Measurements from ENCODE around the gene POLD1. TPM values are rescaled to one million over a fixed set of nuclear protein-coding genes. Genes with fewer than 3 reads are reported as not detected.

POLD1 gene
- total and polyA plus RNA-seq, 12 donors: 1.9 to 93.9 (median 17.8) TPM

- no peaks in the 10 kb centered on the region for H3K27me3 ChIP-seq
- peak in 1 of 7 donors; percentile 70 for DNase-seq
- no peak overlapping the region for H3K27ac ChIP-seq
- no peaks in the 10 kb centered on the region for H3K9me3 ChIP-seq (replicated peaks in 1 of 3)
- WGBS, 4 donors: 57 to 66% (median 59%) methylated on average over 7 to 29 of the region's 29 CpGs
- no peaks in the 10 kb centered on the region for H3K36me3 ChIP-seq (replicated peaks in 1 of 2)
- H3K4me1 ChIP-seq (replicated peaks in 1 of 2): no peaks in the 10 kb centered on the region
- no peak overlapping the region for H3K4me3 ChIP-seq
- TF ChIP-seq CTCF (IDR thresholded peaks at IDR 0.05) (no peak), POLR2A (IDR thresholded peaks at IDR 0.05) (no peak)
- intact Hi-C loops (cut with DNase I): no loop called here
Observed at GRCh38 chr19:50465986-50466705, 82.0 kb downstream of the POLD1 start.

- H3K27me3 ChIP-seq: no peaks in the 10 kb centered on the region
- WGBS, 4 donors: 79 to 94% (median 87%) methylated on average over 4 to 11 of the region's 11 CpGs
Observed at GRCh38 chr19:50466706-50467039, 82.5 kb downstream of the POLD1 start.

DNA sequence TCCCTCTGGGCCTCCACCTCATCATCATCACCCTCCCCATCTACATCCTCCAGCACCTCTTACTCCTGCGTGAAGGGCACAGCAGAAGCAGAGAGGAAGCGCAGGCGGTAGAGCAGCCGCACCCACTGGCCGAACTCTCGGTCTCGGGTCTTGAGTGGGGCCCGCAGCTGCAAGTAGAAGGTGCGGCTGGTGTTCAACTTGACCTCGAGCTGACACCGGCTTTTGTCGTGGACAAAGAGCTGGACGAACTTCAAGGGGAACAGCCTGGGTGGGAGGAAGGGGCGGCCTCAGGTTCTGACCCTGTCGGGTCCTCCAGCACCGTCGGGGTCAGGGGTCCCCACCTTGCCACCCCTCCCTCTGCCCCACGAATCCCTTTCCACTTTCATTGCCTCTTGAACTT, 83.4 kb downstream of the POLD1 start:
- intact Hi-C loops (cut with DNase I): no loop called here
- Histone ChIP-seq H3K27me3 (no peaks in the 10 kb centered on the region), H3K9me3 (replicated peaks in 1 of 3) (no peaks in the 10 kb centered on the region), H3K27ac (no peak overlapping the region), H3K36me3 (replicated peaks in 1 of 2) (no peaks in the 10 kb centered on the region), H3K4me3 (no peak overlapping the region), H3K4me1 (replicated peaks in 1 of 2) (no peaks in the 10 kb centered on the region)
- 79 to 82% (median 80%) methylated on average over 18 of the region's 18 CpGs for whole genome bisulfite sequencing, 4 donors
- TF ChIP-seq CTCF (IDR thresholded peaks at IDR 0.05) (no peak), POLR2A (IDR thresholded peaks at IDR 0.05) (no peak)
- DNase-seq: no peak

More at GRCh38 chr19:50466706-50467039, 82.5 kb downstream of the POLD1 start:
- no peak for DNase-seq
- H3K27ac ChIP-seq: no peak overlapping the region
- no peaks in the 10 kb centered on the region for H3K4me1 ChIP-seq (replicated peaks in 1 of 2)
- intact Hi-C loops (cut with DNase I): no loop called here
- no peaks in the 10 kb centered on the region for H3K9me3 ChIP-seq (replicated peaks in 1 of 3)
- TF ChIP-seq POLR2A (IDR thresholded peaks at IDR 0.05): no peak
- no peak for TF ChIP-seq CTCF (IDR thresholded peaks at IDR 0.05)
- no peak overlapping the region for H3K4me3 ChIP-seq
- H3K36me3 ChIP-seq (replicated peaks in 1 of 2): no peaks in the 10 kb centered on the region

Other genes starting within 250 kb of the POLD1 start
- not detected for gene IZUMO2, start 221.1 kb upstream of the POLD1 start, total RNA-seq
- gene IZUMO2, start 221.1 kb upstream of the POLD1 start, polyA plus RNA-seq: not detected
- 1 to 10 TPM in 7 of 9 donors, under 1 TPM in 2; 0.22 to 8.5 (median 2.6) TPM for gene MYH14, start 180.7 kb upstream of the POLD1 start, total RNA-seq
- gene MYH14, start 180.7 kb upstream of the POLD1 start, polyA plus RNA-seq: 1 to 10 TPM in 2 of 3 donors, under 1 TPM in 1; 0.33 to 4.6 (median 3.6) TPM
- 1 to 10 TPM in 6 of 9 donors, under 1 TPM in 3; 0.17 to 3.0 (median 1.5) TPM for gene KCNC3, start 55.0 kb upstream of the POLD1 start, total RNA-seq
- 1 to 10 TPM in 1 of 3 donors, under 1 TPM in 2; 0.79 to 7.3 (median 0.88) TPM for gene KCNC3, start 55.0 kb upstream of the POLD1 start, polyA plus RNA-seq
- gene NAPSA, start 18.7 kb upstream of the POLD1 start, total RNA-seq: 1 to 10 TPM in 2 of 9 donors, under 1 TPM in 5, not detected in 2; 0.14 to 4.5 (median 0.67) TPM
- gene NAPSA, start 18.7 kb upstream of the POLD1 start, polyA plus RNA-seq: 1 to 10 TPM in 1 of 3 donors, under 1 TPM in 1, not detected in 1; 0.61 to 1.4 TPM
- gene NR1H2, start 7.9 kb upstream of the POLD1 start, total RNA-seq: 100 to 1,000 TPM in 4 of 9 donors, 10 to 100 TPM in 5; 43.7 to 148 (median 97.0) TPM
- 100 to 1,000 TPM in 2 of 3 donors, 10 to 100 TPM in 1; 16.5 to 144 (median 102) TPM for gene NR1H2, start 7.9 kb upstream of the POLD1 start, polyA plus RNA-seq
- under 1 TPM in 3 of 9 donors, not detected in 6; 0.06 to 0.29 (median 0.19) TPM for gene SPIB, start 34.6 kb downstream of the POLD1 start, total RNA-seq
- gene SPIB, start 34.6 kb downstream of the POLD1 start, polyA plus RNA-seq: under 1 TPM in 1 of 3 donors, not detected in 2; 0.03 TPM
- 1 to 10 TPM in 1 of 9 donors, not detected in 8; 1.6 TPM for gene MYBPC2, start 48.5 kb downstream of the POLD1 start, total RNA-seq
- gene MYBPC2, start 48.5 kb downstream of the POLD1 start, polyA plus RNA-seq: under 1 TPM in 1 of 3 donors, not detected in 2; 0.03 TPM
- gene EMC10, start 92.2 kb downstream of the POLD1 start, total RNA-seq: 100 to 1,000 TPM; 113 to 216 (median 130) TPM
- gene EMC10, start 92.2 kb downstream of the POLD1 start, polyA plus RNA-seq: 100 to 1,000 TPM in 2 of 3 donors, 10 to 100 TPM in 1; 39.4 to 123 (median 113) TPM
- gene GARIN5A, start 92.5 kb downstream of the POLD1 start, total RNA-seq: 10 to 100 TPM in 1 of 9 donors, 1 to 10 TPM in 6, under 1 TPM in 1, not detected in 1; 0.54 to 26.3 (median 1.8) TPM
- gene GARIN5A, start 92.5 kb downstream of the POLD1 start, polyA plus RNA-seq: 1 to 10 TPM in 2 of 3 donors, under 1 TPM in 1; 0.88 to 2.2 (median 2.0) TPM
- gene JOSD2, start 126.8 kb downstream of the POLD1 start, total RNA-seq: 10 to 100 TPM; 23.2 to 70.9 (median 32.3) TPM
- 10 to 100 TPM in 2 of 3 donors, 1 to 10 TPM in 1; 1.2 to 66.4 (median 59.9) TPM for gene JOSD2, start 126.8 kb downstream of the POLD1 start, polyA plus RNA-seq
- gene ASPDH, start 129.6 kb downstream of the POLD1 start, total RNA-seq: 1 to 10 TPM in 2 of 9 donors, under 1 TPM in 3, not detected in 4; 0.38 to 2.7 (median 0.44) TPM
- 10 to 100 TPM in 1 of 3 donors, 1 to 10 TPM in 2; 1.4 to 30.5 (median 5.7) TPM for gene ASPDH, start 129.6 kb downstream of the POLD1 start, polyA plus RNA-seq
- 1 to 10 TPM in 5 of 9 donors, under 1 TPM in 4; 0.07 to 8.8 (median 1.1) TPM for gene LRRC4B, start 184.1 kb downstream of the POLD1 start, total RNA-seq
- 10 to 100 TPM in 1 of 3 donors, 1 to 10 TPM in 1, under 1 TPM in 1; 0.44 to 24.1 (median 4.9) TPM for gene LRRC4B, start 184.1 kb downstream of the POLD1 start, polyA plus RNA-seq